ENCODE results near the gene MYO10.

DNA sequence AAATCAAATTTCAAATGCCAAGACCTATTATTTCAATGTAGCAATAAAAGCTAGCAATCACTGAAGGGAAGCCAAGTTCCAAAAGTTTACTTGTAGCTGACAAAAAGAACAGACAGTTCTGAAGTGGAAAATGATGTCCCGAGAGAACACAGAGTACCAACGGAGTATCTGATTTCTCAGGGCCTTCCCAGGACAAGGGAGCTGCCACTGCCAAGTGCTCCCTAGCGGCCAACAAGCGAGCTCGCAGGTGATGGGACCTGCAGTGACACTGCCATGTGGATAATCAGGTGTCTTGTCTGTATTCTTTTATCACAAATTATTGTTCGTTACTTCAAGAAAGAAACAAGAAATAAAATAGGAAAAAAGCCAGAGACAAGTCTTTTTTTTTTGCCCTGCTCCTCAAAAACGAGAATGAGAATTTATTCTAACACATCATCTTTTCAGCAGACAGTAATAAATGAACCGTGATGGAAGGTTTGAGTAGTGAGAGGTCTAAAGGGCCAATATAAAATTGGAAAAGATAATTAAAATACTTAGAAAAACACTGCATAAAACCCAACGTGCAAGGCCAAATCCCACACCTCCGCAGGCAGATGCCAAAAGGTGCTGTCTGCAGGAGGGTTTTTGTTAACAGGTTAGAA, 159.4 kb downstream of the MYO10 start:
- TF ChIP-seq EP300 (IDR thresholded peaks at IDR 0.05) (no peak), POLR2A (IDR thresholded peaks at IDR 0.05) (no peak), CTCF (IDR thresholded peaks at IDR 0.05) (no peak)
